HG03558 (cell line): ENCODE data around the gene AMBRA1.
"Not testable (repeated sequence)": the region's sequence is repeated elsewhere in the genome, so short reads cannot be mapped to it uniquely, and the experiment has no call there.

Source experiments
- ATAC-seq: cut with Tn5 transposase; IDR thresholded peaks from one replicate; pipeline ENCODE4 v1.9.1; 2021; ENCODE audit warnings: moderate number of reproducible peaks; ENCODE audit not compliant: unreplicated experiment; ENCODE audit errors: extremely low read depth

The AMBRA1 gene

GRCh38 chr11:46615756-46616155, 21.9 kb upstream of the AMBRA1 start:
- ATAC-seq, result no peak

- ATAC-seq, result no peak
These were observed 18.5 kb upstream of the AMBRA1 start for GRCh38 chr11:46612326-46612725.

- ATAC-seq, result no peak
These were observed 17.9 kb upstream of the AMBRA1 start for GRCh38 chr11:46611526-46612304.

- ATAC-seq, result no peak
These were observed 15.6 kb upstream of the AMBRA1 start for GRCh38 chr11:46609386-46609785.

- ATAC-seq, result no peak
These were observed 13.7 kb upstream of the AMBRA1 start for GRCh38 chr11:46607516-46607915.

GRCh38 chr11:46604796-46605195, 11.0 kb upstream of the AMBRA1 start:
- no peak for ATAC-seq

GRCh38 chr11:46603704-46604308, 10.0 kb upstream of the AMBRA1 start:
- ATAC-seq, result no peak

GRCh38 chr11:46601129-46601528, 7.3 kb upstream of the AMBRA1 start:
- ATAC-seq, result no peak

- ATAC-seq, result no peak
These were observed 6.6 kb upstream of the AMBRA1 start for GRCh38 chr11:46600194-46600960.

- no peak for ATAC-seq
These were observed 5.7 kb upstream of the AMBRA1 start for GRCh38 chr11:46599340-46600193.

GRCh38 chr11:46597609-46598219, 3.9 kb upstream of the AMBRA1 start:
- ATAC-seq, result no peak

GRCh38 chr11:46597155-46597554, 3.3 kb upstream of the AMBRA1 start:
- ATAC-seq, result no peak

- no peak for ATAC-seq
These were observed 962 bp upstream of the AMBRA1 start for GRCh38 chr11:46594785-46595184.

GRCh38 chr11:46594374-46594700, 514 bp upstream of the AMBRA1 start:
- ATAC-seq, result no peak

- no peak for ATAC-seq
These were observed 2.9 kb downstream of the AMBRA1 start for GRCh38 chr11:46590740-46591605.

GRCh38 chr11:46588915-46589314, 4.9 kb downstream of the AMBRA1 start:
- ATAC-seq, result no peak

- no peak for ATAC-seq
These were observed 5.7 kb downstream of the AMBRA1 start for GRCh38 chr11:46588131-46588530.

- ATAC-seq, result not testable (repeated sequence)
These were observed 10.3 kb downstream of the AMBRA1 start for GRCh38 chr11:46583513-46583912.

- ATAC-seq, result no peak
These were observed 11.2 kb downstream of the AMBRA1 start for GRCh38 chr11:46582588-46582987.
